ENCODE measurements around the gene CC2D1A.

GRCh38 chr19:13890136-13890535 lies 15.9 kb upstream of the CC2D1A start:
- TF ChIP-seq ARNTL (CRISPR knock-in tag; IDR thresholded peaks at IDR 0.05; ENCODE audit: borderline replicate concordance, low read depth) (no peak), TSHZ2 (CRISPR knock-in tag; IDR thresholded peaks at IDR 0.05) (no peak), PATZ1 (CRISPR knock-in tag; IDR thresholded peaks at IDR 0.05; ENCODE audit: borderline replicate concordance) (no peak), OSR1 (CRISPR knock-in tag; IDR thresholded peaks at IDR 0.05) (no peak), ZNF565 (CRISPR knock-in tag; conservative IDR thresholded peaks at IDR 0.05; ENCODE audit: low read depth) (no peak), ESRRG (CRISPR knock-in tag; IDR thresholded peaks at IDR 0.05) (no peak), TCF4 (CRISPR knock-in tag; IDR thresholded peaks at IDR 0.05; ENCODE audit: borderline replicate concordance) (no peak), ZFP30 (CRISPR knock-in tag; IDR thresholded peaks at IDR 0.05) (no peak), CREB5 (CRISPR knock-in tag; IDR thresholded peaks at IDR 0.05; ENCODE audit: low read depth) (no peak), ZFP3 (CRISPR knock-in tag; IDR thresholded peaks at IDR 0.05) (no peak), SNAI2 (CRISPR knock-in tag; IDR thresholded peaks at IDR 0.05) (no peak), RARB (CRISPR knock-in tag; IDR thresholded peaks at IDR 0.05) (no peak), POU6F1 (CRISPR knock-in tag; IDR thresholded peaks at IDR 0.05; ENCODE audit: borderline replicate concordance, low read depth) (no peak)
